Measurements from ENCODE around the gene ARHGDIG. TPM values are rescaled to one million over a fixed set of nuclear protein-coding genes. Genes with fewer than 3 reads are reported as not detected.
"Not testable (repeated sequence)": the region's sequence is repeated elsewhere in the genome, so short reads cannot be mapped to it uniquely, and the experiment has no call there.

Gene ARHGDIG
- total RNA-seq, 1 donor from 2014 or later, result 0.70 TPM

DNA sequence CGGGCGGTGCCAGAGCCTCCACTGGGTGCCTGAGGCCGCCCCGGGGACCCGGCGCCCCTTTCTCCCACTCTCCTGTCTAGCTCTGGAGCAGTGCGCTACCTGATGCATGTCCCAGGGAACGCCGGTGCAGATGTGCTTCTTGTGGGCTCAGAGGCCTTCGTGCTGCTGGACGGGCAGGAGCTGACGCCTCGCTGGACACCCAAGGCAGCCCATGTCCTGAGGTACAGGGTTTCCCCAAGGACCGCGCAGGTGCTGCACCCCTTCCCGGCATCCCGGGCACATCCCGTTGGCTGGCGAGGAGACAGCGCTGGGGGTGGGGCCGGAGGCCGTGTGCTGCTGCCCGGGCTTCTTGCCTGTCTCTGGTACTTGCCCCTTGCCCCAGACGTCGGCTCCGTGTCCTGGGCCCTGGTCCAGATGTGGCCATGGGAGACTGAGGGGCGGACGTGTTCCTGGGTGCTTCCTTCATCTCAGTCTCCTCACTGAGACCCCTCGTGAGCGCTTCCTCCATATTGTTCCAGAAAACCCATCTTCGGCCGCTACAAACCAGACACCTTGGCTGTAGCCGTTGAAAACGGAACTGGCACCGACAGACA, 17.1 kb upstream of the ARHGDIG start:
- no peak for ATAC-seq
- peak; percentile 43 for DNase-seq (ENCODE audit: low spot score)

DNA sequence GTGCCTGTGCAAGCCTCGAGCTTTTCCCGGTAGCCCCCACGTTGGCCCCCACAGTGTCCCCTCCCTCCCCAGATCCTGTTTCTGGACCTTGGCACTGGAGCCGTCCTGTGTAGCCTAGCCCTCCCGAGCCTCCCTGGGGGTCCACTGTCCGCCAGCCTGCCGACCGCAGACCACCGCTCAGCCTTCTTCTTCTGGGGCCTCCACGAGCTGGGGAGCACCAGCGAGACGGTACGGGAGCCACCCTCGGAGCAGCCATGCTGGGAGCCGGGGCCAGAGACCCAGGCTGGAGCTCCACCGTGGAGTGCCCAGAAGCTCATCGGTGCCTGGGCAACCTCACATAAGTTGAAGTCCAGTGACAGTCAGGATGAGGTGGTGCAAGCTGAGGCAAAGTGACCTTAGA, 16.4 kb upstream of the ARHGDIG start:
- peak; percentile 44 for DNase-seq (ENCODE audit: low spot score)
- no peak for ATAC-seq

DNA sequence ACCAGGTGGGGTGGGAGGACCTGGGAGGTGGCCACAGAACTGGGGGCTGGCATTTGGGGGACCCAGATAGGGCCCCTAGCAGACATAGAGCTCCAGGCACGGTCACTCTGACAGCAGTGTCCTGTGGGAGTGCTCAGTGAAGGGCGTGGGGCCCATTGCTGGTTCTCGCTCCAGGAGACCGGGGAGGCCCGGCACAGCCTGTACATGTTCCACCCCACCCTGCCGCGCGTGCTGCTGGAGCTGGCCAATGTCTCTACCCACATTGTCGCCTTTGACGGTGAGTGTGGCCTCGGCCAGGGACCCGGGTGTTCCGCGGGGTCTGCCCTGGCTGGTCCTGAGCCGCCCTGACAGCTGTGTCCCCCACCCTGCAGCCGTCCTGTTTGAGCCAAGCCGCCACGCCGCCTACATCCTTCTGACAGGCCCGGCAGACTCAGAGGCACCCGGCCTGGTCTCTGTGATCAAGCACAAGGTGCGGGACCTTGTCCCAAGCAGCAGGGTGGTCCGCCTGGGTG, 15.9 kb upstream of the ARHGDIG start:
- no peak for DNase-seq (ENCODE audit: low spot score)
- ATAC-seq, result no peak

DNA sequence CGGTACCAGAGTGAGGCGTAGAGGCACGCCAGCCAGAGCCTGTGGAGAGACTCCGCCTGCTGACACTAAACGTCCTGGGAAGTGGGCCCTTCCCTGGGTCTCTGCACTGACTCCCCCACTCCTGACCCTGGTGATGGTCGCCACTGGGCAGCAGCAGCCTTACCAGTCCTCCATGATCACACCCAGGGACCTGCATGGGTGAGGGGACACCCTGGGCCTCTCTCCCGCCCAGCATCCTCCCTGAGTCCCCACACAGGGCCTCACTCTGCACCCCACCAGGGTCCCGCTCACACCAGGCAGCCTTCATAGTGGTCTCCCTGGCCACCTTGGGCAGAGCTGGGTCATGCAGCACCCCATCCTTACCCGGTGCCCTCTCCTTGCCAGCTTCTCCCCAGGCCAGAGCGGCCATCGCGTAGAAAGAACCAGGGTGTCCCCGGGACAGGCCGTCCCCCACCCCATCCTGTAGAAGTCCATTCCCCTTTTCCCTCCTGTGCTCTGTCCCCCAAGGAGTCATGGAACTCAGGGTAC, 15.3 kb upstream of the ARHGDIG start:
- no peak for ATAC-seq
- no peak for DNase-seq (ENCODE audit: low spot score)

DNA sequence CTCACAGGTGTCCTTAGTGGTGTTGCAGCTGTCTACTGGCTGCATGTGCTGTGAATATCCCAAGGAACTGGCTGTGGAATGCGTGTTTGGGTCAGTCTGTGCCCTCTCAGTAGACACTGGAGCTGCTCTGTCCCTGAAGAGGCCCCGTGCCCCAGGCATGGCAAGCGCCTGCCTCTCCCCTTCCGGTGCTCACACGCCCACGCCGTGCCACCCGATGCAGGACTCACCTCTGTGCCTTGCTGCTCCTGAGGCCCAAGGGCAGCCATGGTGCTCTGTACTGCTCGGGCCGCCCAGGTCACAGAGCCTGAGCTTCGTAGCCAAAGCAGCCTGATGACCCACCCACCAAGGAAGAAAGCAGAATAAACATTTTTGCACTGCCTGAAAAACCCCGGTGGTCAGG, 14.7 kb upstream of the ARHGDIG start:
- ATAC-seq, result no peak

DNA sequence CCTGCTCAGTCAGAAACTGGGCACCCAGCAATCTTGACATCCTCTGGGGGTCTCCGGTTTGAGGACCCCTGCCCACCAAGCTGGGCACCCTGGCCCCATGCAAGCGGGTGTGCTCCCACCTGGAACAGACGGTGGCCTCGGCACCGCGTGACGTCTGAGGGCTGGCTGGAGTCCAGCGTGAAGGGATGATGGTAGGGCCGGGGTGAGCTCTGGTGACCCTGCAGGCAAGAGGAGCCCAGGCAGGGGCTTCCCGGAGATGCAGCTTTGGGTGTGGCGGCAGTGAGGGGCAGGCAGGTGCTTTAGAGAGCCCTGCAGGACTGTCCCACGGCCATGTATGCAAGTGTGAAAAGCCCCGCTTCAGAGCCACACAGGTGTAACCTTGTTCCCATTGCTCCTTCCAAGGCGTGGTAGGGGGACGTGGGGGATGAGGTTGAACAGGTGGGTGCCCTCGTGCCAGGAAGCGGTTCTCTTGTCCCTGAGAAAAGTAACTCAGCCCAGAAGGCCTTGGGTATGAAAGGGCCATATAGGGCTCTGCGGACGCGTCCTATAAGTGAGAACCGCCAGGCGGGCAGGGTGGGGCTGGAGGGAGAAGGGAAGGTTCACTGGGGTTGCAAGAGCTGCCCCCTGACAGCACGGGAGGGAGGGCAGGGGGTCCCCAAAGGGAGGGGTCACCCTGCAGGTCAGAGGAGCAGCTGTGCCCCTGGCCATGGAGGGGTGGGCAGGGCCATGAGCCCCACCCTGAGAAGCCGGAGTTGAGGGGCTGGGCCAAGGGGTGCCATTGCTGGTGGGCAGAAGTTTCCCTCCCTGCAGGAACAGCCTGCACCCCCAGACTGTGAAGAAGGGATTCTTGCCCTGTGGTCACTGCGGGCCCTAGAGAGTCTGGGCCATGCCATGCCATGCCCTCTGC, 13.9 kb upstream of the ARHGDIG start:
- peak; percentile 20 for ATAC-seq
- DNase-seq (ENCODE audit: low spot score), result no peak

More for the DNA sequence above, 14.7 kb upstream of the ARHGDIG start:
- DNase-seq (ENCODE audit: low spot score), result no peak

DNA sequence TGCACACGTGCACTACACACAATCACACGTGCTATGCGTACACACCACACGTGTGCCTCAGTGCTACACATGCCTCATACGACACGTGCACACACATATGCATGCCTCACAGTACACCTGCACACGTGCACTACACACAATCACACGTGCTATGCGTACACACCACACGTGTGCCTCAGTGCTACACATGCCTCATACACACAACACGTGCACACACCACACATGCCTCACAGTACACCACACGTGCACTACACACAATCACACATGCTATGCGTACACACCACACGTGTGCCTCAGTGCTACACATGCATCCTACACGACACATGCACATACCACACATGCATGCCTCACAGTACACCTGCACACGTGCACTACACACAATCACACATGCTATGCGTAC, 12.8 kb upstream of the ARHGDIG start:
- not testable (repeated sequence) for DNase-seq (ENCODE audit: low spot score); ATAC-seq

DNA sequence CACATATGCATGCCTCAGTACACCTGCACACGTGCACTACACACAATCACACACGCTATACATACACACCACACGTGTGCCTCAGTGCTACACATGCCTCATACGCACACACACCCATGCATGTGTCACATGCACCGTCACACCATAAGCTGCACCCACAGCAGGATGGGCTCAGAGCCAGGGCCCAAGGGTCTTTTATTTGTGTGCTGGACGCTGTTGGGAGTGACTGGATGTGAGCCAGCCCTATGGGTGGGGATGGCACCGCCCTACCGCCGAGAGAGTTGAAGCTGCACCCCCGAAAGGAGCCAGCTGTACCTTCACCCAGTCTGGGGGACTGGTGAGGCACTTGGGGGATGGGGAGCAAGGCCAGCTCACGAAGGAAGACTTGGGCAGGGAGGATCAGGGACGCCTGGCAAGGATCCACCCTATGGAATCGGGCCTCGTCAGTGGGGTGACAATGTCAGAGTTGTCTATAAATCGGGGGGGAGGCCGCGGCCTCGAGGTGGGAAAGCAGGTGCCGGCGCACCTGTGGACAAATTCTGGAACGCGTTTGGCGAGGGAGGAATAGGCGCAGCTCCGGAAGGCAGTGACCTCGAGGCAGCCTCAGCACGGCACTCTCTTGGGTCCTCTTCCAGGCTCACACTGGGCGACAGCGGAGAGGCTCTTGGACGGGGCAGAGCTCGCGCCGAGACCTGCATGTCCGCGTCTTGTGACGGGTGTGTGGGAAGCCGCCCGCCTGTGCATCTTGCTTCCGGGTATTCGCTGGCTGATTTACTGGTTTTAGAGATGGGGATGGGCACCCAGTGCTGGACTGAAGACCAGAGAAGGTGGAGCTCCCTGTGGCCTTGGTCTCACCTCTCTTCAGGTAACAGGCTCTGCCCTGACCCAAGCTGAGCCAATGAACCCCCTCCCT, 12.0 kb upstream of the ARHGDIG start:
- no peak for ATAC-seq
- DNase-seq (ENCODE audit: low spot score), result no peak

DNA sequence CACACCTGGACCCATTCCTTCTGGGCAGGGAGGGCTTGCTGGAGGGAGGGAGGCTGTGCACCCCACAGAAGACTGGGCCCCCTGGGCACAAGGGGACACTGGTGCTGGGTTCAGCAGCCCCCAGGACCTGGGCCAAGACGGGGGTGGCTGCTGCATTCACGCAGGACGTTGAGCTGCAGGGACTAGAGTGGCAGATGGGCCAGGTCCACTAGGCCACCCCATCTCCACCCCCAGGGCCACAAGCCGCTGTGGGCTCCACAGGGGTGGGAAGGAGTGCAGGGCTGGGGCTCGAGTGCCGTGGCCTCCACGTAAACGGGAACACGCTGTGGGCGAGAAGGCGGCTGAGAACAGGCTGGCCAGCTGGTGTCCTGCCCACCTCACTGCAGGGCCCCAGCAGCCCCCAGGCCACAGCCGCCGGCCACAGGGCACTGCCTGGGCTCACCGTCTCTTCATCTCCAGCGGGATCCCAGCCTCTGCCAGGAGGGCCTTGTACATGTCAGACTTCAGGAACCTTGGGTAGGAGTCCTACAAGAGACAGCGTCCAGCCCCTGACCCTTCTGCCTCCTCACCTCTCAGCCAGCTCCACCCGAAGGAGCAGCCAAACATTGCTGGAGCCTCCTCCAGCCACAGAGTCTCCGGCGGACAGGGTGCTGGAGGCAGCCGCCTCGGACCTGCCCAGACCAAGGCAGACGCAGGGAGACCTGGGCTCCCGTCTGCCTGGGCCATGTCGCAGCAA, 11.2 kb upstream of the ARHGDIG start:
- ATAC-seq, result no peak
- DNase-seq (ENCODE audit: low spot score), result no peak

DNA sequence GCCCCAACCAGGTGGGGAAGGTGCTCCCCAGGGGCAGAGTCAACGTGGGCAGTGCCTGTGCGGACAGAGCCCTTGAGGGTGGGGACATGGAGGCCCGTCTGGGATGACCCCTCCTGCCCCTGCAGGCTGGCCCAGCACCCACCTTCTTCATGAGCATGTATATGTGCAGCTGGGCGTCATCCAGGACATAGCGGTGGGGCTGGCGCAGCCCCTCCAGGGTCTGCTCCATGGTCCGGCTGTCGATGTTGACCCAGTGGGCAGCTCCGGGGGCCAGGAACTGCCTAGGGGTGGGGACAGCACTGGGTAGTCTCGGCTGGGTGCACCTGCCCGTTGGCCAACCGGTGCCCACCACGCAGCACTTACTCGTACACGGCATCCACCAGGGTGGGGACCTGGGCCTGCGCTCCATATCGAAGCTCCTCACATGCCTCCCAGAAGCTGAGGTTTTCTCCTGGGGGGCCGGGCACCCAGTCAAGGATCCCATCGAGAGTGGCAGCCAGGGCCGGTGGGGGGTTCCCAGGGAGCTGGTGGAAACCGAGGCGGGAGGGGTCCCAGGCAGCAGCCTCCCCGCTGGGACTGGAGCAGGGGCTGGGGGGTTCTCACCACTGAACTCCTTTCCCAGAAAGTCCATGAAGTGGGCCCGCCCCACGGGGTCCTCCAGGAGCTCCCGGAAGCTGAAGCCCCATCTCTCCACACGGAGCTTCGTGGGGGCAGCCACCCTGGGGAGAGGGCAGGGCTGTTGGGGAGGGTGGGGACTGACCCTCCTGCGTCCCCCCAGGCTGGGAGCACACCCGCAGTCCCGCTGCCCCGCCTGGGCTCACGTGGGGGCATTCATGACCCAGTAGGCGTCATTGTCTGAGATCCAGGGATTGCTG, 9.8 kb upstream of the ARHGDIG start:
- DNase-seq (ENCODE audit: low spot score) (no peak), ATAC-seq (no peak)

DNA sequence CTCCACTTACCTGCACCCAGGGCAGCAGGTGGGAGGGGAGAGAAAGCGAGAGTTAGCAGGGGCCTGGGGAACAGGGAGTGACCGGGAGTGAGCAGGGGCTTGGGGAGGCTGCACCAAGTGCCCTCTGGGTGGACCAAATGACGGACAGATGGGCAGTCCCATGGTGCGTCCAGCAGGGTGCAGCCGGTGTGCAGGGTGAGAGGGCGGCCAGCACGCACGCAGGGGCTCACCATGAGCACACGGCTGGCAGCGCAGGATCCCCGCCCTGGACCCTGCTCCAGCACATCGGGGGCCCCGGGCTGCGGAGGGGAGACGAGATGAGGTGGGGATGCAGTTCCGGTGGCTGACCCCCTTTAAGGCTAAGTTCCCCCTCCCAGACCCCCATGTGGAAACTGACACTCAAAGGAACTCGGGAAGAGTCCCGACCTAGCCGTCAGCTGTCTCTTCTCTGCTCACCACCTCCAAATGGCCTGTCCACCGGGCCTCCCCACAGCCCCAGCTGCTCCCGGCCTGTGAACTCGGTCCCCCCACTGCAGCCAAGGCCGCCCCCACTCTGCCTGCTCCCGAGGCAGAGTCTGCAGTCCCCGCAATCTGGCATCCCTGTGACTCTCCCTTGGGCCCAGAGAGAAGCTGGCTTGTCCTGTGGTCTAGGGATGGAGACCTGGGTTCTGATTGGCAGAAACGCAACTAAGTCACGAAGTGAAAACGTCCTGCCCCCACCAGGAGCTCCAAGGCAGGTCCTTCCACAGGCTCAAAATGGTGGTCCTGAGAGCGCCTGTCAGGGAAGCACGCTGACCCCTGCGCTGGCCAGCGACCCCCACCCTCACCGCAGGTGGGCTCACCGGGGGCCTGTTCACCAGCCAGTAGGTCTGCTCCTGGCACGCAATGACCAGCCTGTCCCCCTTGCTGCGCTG, 7.5 kb upstream of the ARHGDIG start:
- ATAC-seq (no peak), DNase-seq (ENCODE audit: low spot score) (no peak)

DNA sequence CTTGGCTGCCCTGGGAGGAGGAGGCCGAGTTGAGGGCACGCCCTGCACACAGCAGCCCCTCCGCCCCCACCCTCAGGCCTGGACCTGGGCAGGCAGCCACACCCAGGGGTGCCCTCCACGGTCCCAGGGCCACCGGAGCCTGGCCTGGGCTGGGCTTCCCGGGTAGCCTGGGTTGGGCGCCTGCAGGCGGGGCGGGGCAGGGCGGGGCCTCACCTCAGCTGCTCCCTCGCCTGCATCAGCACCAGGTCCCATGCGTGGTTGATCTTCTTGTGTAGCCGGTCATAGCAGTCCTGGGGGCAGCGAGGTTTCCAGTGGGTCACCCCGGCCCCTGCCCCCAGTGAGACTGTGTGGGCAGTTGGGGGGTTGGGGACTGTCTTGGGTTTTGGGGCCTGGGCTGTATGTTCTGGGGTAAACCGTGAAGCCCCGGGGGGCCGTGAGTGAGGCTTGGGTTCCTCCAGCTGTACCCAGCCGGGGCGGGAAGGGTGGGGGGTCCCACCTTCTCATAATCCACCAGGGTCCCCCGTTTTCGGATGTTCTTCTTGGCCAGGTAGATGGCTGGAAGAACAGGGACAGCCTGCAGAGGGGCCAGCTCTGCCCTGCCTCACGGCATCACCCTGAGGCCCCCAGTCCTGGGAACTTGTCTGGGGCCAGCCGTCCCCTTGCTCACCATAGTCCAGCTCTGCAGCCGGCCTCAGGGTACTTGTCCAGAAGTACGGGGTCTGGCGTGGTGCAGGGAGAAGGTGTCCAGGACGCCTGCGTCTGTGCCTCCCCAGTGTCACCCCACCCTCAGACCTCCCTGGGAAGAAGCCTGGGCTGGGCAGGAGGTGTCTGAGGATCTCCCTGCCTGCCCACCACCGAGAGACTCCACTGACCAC, 6.6 kb upstream of the ARHGDIG start:
- ATAC-seq (peak; percentile 12), DNase-seq (ENCODE audit: low spot score) (no peak)

DNA sequence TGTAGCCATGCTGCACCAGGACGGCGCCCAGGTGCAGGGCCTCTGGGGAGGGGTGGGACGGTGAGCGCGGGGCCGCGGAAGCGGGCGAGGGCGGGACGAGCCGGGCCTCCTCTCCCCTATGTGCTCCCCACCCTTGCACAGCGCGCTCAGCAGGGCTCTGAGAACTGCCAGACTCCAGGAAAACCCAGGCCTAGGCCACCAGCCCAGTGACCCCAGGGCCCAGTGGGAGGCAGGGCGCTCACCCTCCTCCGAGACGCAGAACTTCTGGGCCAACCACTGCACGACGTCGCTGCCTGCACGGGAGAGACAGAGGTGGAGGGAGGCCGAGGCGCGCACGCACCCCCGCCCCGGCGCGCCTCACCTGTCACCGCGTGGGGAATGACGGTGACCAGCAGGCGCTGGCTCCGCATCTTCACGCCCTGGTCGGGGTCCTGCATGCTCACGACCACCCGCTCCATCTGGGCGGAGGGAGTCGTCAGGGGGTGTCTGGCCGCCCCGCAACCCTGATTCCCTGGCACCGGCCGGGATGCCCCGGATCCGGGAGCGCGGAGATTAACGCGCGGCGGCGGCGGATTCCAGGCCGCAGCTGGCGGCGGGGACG, 5.2 kb upstream of the ARHGDIG start:
- no peak for DNase-seq (ENCODE audit: low spot score)
- ATAC-seq, result peak; percentile 8

DNA sequence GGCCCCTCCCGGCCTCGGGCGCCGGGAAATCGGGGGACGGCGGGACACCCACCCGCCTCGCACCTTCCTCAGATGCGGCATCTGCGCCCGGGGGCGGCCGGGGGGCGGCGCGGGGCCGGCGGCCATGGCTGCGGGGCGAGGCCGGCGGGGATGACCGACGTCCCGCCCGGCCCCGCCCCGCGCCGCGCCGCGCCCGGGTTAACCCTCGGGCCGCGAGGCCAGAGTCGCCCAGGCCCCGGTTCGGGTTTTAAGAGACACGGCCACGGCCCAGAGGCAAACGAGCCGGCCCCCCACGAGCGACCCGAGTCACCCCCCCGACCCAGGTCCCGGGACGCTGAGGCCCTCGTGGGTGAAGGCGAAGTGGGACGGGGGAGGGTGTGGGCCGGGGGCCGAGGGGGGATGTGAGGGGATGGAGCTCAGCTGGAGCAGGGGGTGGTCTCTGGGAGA, 4.6 kb upstream of the ARHGDIG start, which contains the start of gene RGS11:
Gene RGS11 (minus strand): TSS at position 159 of the 447 bp plus-strand sequence. CDS start 33 bp downstream, at position 126.
- no peak for DNase-seq (ENCODE audit: low spot score)
- ATAC-seq, result no peak

DNA sequence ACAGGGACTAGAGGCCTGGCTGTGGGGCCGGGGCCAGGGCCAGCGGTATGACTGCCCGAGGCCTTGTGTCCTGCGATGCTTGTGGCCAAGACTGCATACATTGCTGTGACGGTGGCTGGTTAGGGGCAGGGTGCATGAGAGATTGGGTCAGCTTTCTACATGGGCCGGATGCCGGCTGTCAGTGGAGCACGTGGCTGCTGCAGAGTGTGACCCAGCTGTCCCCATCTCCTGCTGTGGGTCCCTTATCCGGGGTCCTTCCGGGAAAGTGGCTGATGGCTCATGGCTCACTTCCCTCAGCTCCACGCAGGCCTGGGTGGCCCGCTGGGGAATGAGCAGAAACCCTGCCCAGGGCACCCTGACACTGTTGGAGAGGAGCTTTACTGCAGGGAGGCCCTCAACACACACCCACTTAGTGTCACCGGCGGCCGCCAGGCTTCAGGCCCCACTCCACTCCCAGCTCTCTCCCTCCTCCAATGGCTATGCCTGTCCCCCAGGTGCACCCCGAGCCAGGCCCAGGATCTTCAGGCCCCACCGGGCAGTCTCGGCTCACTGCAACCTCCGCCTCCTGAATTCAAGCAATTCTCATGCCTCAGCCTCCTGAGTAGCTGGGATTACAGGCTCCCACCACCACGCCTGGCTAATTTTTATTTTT, 3.8 kb upstream of the ARHGDIG start:
- ATAC-seq (peak; percentile 9), DNase-seq (ENCODE audit: low spot score) (no peak)

DNA sequence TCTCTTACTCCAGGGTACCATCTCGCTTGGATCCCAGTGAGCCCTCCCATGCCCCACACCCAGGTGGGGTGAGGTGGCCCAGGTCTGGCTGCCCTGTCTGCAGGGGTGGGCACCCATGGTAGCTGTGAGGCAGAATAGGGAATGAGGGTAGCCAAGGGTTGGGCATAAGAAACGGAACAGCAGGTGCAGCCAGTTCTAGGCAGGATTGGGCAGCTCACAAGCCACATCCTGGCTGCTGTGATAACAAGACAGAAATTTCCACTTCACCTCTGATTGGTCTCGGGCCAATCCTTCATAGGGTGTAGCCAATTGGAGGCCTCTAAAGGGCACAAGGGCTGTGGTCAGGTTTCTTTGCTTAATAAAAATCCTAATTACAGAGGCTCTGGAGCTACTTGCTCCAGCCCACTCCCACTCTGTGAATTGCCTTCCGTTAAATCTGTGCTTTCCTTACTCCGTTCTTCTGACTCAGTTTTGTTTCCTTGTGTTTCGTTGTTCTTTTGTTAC, 1.5 kb upstream of the ARHGDIG start:
- no peak for ATAC-seq
- no peak for DNase-seq (ENCODE audit: low spot score)

Measured in left lobe of liver (tissue), 2 donors.